Tibial nerve (tissue), 3 donors: ENCODE measurements around the gene PTPRG.

Source experiments
- CTCF ChIP-seq, 5 experiments: fragments of 200-600 bp in 3 of 5; fragments of 450-650 bp in 2 of 5; sonication (generic) in 3 of 5; IDR thresholded peaks; one replicate each; pipeline ENCODE4 v1.5.1; 2016 to 2019; ENCODE audit warnings: antibody characterized with exemption in 5 of 5, mild to moderate bottlenecking in 3 of 5, moderate library complexity in 2 of 5
- POLR2A ChIP-seq, 2 donors: fragments of 450-650 bp; IDR thresholded peaks; one replicate each; pipeline ENCODE4 v1.6.1; 2017; ENCODE audit warnings: antibody characterized with exemption in 2 of 2, mild to moderate bottlenecking in 2 of 2, moderate library complexity in 2 of 2

GRCh38 chr3:61793056-61793455 is 231.7 kb downstream of the PTPRG start:
- TF ChIP-seq CTCF (IDR thresholded peaks at IDR 0.05): no peak
- TF ChIP-seq POLR2A (IDR thresholded peaks at IDR 0.05): no peak
